NB4 (cell line): ENCODE results near the gene SLC46A2.

Source experiments
- DNase-seq: peaks from one replicate; pipeline ENCODE4 v3.0.0; 2010; ENCODE audit warnings: low read depth
- H3K4me3 ChIP-seq: one replicate; pipeline ENCODE4 v1.5.1; 2011; ENCODE audit warnings: mild to moderate bottlenecking, low read depth, low read length, moderate library complexity
- CTCF ChIP-seq: IDR thresholded peaks from one replicate; pipeline ENCODE4 v1.5.1; 2012; ENCODE audit warnings: low read depth, low read length
- MAX ChIP-seq: IDR thresholded peaks from 2 replicates; pipeline ENCODE4 v1.6.1; 2011; ENCODE audit warnings: low read depth, low read length
- MYC ChIP-seq: IDR thresholded peaks from 2 replicates; pipeline ENCODE4 v1.6.1; 2011; ENCODE audit warnings: low read depth, low read length
- POLR2A ChIP-seq: IDR thresholded peaks from 2 replicates; pipeline ENCODE4 v1.6.1; 2011; ENCODE audit warnings: mild to moderate bottlenecking; ENCODE audit not compliant: insufficient read length; ENCODE audit errors: extremely low read depth

SLC46A2 gene

GRCh38 chr9:112841261-112841660 is 49.4 kb downstream of the SLC46A2 start:
- TF ChIP-seq MAX (no peak), CTCF (no peak), MYC (no peak), POLR2A (no peak)
- no peak overlapping the region for H3K4me3 ChIP-seq
- DNase-seq: peak; percentile 22

GRCh38 chr9:112839331-112839730 is 51.3 kb downstream of the SLC46A2 start:
- no peak overlapping the region for H3K4me3 ChIP-seq
- TF ChIP-seq POLR2A: no peak
- TF ChIP-seq MAX: no peak
- TF ChIP-seq CTCF: no peak
- TF ChIP-seq MYC: no peak
- DNase-seq: no peak

GRCh38 chr9:112838342-112838741 is 52.3 kb downstream of the SLC46A2 start:
- TF ChIP-seq MYC: no peak
- TF ChIP-seq CTCF: no peak
- no peak for TF ChIP-seq MAX
- TF ChIP-seq POLR2A: no peak
- no peak for DNase-seq
- no peak overlapping the region for H3K4me3 ChIP-seq

- H3K4me3 ChIP-seq: no peak overlapping the region
- no peak for TF ChIP-seq MYC
- TF ChIP-seq CTCF: no peak
- TF ChIP-seq MAX: no peak
- DNase-seq: no peak
Measured at GRCh38 chr9:112836394-112836793, 54.3 kb downstream of the SLC46A2 start.

GRCh38 chr9:112833081-112833480 is 57.6 kb downstream of the SLC46A2 start:
- TF ChIP-seq CTCF: no peak
- TF ChIP-seq POLR2A: no peak
- DNase-seq: no peak
- H3K4me3 ChIP-seq: no peak overlapping the region

- no peak for TF ChIP-seq POLR2A
- no peak for TF ChIP-seq CTCF
- no peak for TF ChIP-seq MAX
- TF ChIP-seq MYC: no peak
- DNase-seq: no peak
- H3K4me3 ChIP-seq: no peak overlapping the region
Measured at GRCh38 chr9:112831969-112832368, 58.7 kb downstream of the SLC46A2 start.
